Measurements from ENCODE around the gene PLA2G4B.

PLA2G4B gene

DNA sequence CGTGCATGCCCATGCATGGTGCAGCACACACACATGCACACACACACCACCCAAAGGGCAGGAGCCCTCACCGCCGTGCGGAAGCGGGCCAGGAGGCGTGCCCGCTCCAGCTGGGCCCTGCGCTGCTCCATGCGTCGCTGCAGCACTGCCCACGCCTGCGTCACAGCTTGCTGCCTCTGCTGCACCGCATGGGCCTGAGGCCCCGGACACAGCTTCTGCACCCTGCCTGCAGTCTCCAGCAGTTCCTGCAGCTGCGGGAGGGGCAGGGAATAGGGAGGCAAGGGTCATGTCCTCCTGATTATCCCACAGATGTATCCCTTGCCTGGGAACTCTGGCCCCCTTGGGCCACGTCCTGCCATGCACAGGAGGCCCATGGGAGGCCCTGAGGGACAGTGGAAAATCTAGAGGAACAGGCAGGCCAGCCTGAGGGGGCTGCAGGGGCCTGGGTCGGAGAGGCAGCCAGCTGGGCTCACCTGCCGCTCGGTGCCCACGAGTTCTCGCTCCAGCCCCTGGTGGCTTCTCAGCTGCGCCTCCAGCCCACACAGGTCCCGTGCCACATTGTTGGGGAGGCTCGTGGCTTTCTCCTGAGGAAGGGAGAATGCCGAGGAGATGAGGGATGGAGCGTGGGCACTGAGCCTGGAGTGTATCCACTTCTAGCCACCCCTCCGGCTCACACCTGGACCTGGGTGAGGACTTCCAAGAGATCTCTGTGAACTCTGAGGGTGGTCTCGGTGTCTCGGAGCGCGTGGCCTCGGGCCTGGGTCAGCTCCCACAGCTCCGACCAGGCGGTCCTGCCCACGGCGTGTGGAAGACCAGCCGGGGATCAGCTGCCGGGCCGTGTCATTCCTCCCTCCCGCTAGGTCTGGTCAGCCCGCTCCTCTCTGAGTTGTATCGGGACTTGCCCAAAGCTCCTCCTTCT is 31.4 kb downstream of the PLA2G4B start:
- no peaks in the 10 kb centered on the region for H3K9me3 ChIP-seq (ENCODE audit: insufficient read depth, low read depth, low read length)
- TF ChIP-seq EZH2phosphoT487 (IDR thresholded peaks at IDR 0.05; ENCODE audit: borderline replicate concordance): no peak
- TF ChIP-seq, protein P1, sequence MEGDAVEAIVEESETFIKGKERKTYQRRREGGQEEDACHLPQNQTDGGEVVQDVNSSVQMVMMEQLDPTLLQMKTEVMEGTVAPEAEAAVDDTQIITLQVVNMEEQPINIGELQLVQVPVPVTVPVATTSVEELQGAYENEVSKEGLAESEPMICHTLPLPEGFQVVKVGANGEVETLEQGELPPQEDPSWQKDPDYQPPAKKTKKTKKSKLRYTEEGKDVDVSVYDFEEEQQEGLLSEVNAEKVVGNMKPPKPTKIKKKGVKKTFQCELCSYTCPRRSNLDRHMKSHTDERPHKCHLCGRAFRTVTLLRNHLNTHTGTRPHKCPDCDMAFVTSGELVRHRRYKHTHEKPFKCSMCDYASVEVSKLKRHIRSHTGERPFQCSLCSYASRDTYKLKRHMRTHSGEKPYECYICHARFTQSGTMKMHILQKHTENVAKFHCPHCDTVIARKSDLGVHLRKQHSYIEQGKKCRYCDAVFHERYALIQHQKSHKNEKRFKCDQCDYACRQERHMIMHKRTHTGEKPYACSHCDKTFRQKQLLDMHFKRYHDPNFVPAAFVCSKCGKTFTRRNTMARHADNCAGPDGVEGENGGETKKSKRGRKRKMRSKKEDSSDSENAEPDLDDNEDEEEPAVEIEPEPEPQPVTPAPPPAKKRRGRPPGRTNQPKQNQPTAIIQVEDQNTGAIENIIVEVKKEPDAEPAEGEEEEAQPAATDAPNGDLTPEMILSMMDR (conservative IDR thresholded peaks at IDR 0.05; ENCODE audit: low read length): no peak
- H3K9me2 ChIP-seq (replicated peaks; ENCODE audit: low read depth, low read length): no peaks in the 10 kb centered on the region
- no peak overlapping the region for H2AFZ ChIP-seq (ENCODE audit: low read length)
- no peaks in the 10 kb centered on the region for H3F3A ChIP-seq (ENCODE audit: low read depth)
- no peaks in the 10 kb centered on the region for H4K20me1 ChIP-seq (ENCODE audit: insufficient read depth, low read length, poor library complexity, severe bottlenecking)
- H3K36me3 ChIP-seq (ENCODE audit: insufficient read depth, low read length): no peaks in the 10 kb centered on the region
- H3K4me3 ChIP-seq (ENCODE audit: low read length, poor library complexity, severe bottlenecking): no peak overlapping the region
- H3K4me2 ChIP-seq (ENCODE audit: low read depth, low read length, poor library complexity, severe bottlenecking): no peak overlapping the region
- H3K9ac ChIP-seq (ENCODE audit: low read depth, low read length, poor library complexity, severe bottlenecking): no peak overlapping the region
- H3K27me3 ChIP-seq (ENCODE audit: insufficient read depth, low read length, poor library complexity, severe bottlenecking): no peaks in the 10 kb centered on the region
- peaks cover 17% of the 10 kb centered on the region for H3K4me1 ChIP-seq (ENCODE audit: insufficient read depth, low read length, poor library complexity, severe bottlenecking)
- H3K79me2 ChIP-seq (ENCODE audit: insufficient read depth, low read length): no peaks in the 10 kb centered on the region

- H3K4me1 ChIP-seq (ENCODE audit: insufficient read depth, low read length, poor library complexity, severe bottlenecking): peaks cover 11% of the 10 kb centered on the region
- no peaks in the 10 kb centered on the region for H3K27me3 ChIP-seq (ENCODE audit: insufficient read depth, low read length, poor library complexity, severe bottlenecking)
- no peak overlapping the region for H2AFZ ChIP-seq (ENCODE audit: low read length)
- no peaks in the 10 kb centered on the region for H3K79me2 ChIP-seq (ENCODE audit: insufficient read depth, low read length)
- no peaks in the 10 kb centered on the region for H4K20me1 ChIP-seq (ENCODE audit: insufficient read depth, low read length, poor library complexity, severe bottlenecking)
- no peak overlapping the region for H3K9ac ChIP-seq (ENCODE audit: low read depth, low read length, poor library complexity, severe bottlenecking)
- H3K4me3 ChIP-seq (ENCODE audit: low read length, poor library complexity, severe bottlenecking): no peak overlapping the region
- no peaks in the 10 kb centered on the region for H3K9me2 ChIP-seq (replicated peaks; ENCODE audit: low read depth, low read length)
- H3K36me3 ChIP-seq (ENCODE audit: insufficient read depth, low read length): no peaks in the 10 kb centered on the region
- H3K4me2 ChIP-seq (ENCODE audit: low read depth, low read length, poor library complexity, severe bottlenecking): no peak overlapping the region
- H3F3A ChIP-seq (ENCODE audit: low read depth): no peaks in the 10 kb centered on the region
- H3K9me3 ChIP-seq (ENCODE audit: insufficient read depth, low read depth, low read length): no peaks in the 10 kb centered on the region
- TF ChIP-seq, protein P1 (conservative IDR thresholded peaks at IDR 0.05; ENCODE audit: low read length): no peak
- no peak for TF ChIP-seq EZH2phosphoT487 (IDR thresholded peaks at IDR 0.05; ENCODE audit: borderline replicate concordance)
Measured at GRCh38 chr15:41870689-41871081, 32.0 kb downstream of the PLA2G4B start.

DNA sequence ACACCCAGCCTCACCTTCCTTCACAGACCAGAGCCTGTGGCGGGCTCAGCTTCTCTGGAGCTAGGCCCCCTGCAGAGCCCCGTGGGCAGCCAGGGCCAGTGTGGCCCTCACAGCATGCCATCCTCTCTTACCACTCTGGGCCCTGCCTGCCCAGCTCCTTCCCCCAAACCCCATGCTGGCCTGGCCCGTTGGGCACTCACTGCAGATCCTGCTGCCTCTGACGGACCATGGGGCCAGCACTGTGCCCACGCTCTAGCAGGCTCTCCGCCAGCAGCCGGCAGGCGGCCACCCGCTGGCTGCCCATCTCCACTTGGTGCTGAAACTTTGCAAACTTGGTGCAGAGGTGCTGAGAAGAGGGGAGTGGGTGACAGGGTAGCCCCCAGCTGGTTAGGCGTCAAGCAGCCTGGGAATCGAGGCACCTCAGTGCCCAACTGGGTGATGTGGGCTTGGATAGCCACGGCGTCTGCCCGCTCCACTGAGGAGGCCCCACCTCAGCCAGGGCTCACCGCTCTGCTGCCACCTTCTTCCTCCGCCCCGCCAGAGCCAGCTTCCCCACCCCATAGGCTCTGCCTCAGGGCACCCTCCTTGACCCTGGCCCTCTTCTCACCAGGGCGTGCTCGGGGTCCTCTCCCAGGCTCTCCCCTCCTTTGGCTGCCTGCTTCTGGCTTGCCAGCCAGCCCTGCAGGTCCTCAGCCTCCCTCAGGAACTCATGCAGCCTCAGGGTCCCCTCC is 32.7 kb downstream of the PLA2G4B start:
- Histone ChIP-seq H3K9me3 (ENCODE audit: insufficient read depth, low read depth, low read length) (no peaks in the 10 kb centered on the region), H3K27me3 (ENCODE audit: insufficient read depth, low read length, poor library complexity, severe bottlenecking) (no peaks in the 10 kb centered on the region), H3K36me3 (ENCODE audit: insufficient read depth, low read length) (no peaks in the 10 kb centered on the region), H3F3A (ENCODE audit: low read depth) (no peaks in the 10 kb centered on the region), H3K4me3 (ENCODE audit: low read length, poor library complexity, severe bottlenecking) (no peak overlapping the region), H2AFZ (ENCODE audit: low read length) (no peak overlapping the region), H3K79me2 (ENCODE audit: insufficient read depth, low read length) (no peaks in the 10 kb centered on the region), H3K9me2 (replicated peaks; ENCODE audit: low read depth, low read length) (no peaks in the 10 kb centered on the region), H3K9ac (ENCODE audit: low read depth, low read length, poor library complexity, severe bottlenecking) (no peak overlapping the region), H3K4me2 (ENCODE audit: low read depth, low read length, poor library complexity, severe bottlenecking) (no peak overlapping the region), H4K20me1 (ENCODE audit: insufficient read depth, low read length, poor library complexity, severe bottlenecking) (no peaks in the 10 kb centered on the region), H3K4me1 (ENCODE audit: insufficient read depth, low read length, poor library complexity, severe bottlenecking) (peaks cover 4% of the 10 kb centered on the region)
- TF ChIP-seq, protein P1 (conservative IDR thresholded peaks at IDR 0.05; ENCODE audit: low read length): no peak
- no peak for TF ChIP-seq EZH2phosphoT487 (IDR thresholded peaks at IDR 0.05; ENCODE audit: borderline replicate concordance)
